Measurements from ENCODE around the gene PDE3A.
"Not testable (repeated sequence)": the region's sequence is repeated elsewhere in the genome, so short reads cannot be mapped to it uniquely, and the experiment has no call there.

Gene PDE3A

GRCh38 chr12:20375560-20375959 lies 7.2 kb downstream of the PDE3A start:
- no peak for DNase-seq

DNA sequence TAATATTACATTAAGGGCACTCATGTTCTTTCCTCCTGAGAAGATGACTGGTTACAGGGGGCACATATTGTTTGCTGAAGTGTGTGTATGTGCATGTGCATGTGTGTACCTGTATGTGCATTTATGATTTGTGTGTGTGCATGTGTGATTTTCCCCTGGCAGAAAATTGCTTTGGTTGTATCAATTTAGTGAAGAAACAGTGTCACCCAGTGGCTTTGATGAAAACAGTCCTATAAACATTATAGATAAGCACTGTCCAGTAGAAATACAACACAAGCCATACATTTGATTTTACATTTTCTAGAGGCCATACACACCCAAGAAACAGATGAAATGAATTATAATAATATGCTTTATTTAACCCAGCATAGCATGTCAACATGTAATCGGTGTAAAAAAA lies 8.6 kb downstream of the PDE3A start:
- no peak for DNase-seq

- DNase-seq: no peak
Measured at GRCh38 chr12:20377750-20378149, 9.4 kb downstream of the PDE3A start.

DNA sequence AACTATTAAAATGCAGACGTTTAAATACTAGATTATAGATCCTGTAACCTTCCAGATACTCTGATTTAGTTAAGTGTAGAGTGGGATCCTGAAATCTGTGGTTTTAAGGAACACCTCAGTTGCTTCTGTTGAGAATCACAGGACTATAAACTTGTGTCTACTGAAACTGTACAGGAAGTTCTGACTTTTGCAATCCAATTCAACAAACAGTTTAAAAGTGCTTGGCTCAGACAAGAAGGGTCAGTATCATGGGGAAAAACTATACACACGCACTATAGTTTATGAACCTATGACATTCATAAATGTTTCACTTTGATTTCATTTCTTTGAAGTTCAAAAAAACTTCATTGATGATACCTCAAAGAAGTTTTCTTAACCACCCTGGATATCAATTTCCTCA lies 13.8 kb downstream of the PDE3A start:
- no peak for DNase-seq

GRCh38 chr12:20383612-20384011 lies 15.3 kb downstream of the PDE3A start:
- DNase-seq: no peak

DNA sequence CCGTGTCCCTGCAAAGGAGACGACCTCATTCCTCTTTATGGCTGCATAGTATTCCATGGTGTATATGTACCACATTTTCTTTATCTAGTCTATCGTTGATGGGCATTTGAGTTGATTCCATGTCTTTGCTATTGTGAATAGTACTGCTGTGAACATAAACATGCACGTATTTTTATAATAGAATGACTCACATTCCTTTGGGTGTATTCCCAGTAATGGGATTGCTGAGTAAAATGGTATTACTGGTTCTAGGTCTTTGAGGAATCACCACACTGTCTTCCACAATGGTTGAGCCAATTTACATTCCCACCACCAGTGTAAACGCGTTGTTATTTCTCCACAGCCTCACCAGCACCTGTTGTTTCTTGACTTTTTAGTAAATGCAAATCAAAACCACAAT lies 16.5 kb downstream of the PDE3A start:
- not testable (repeated sequence) for DNase-seq

DNA sequence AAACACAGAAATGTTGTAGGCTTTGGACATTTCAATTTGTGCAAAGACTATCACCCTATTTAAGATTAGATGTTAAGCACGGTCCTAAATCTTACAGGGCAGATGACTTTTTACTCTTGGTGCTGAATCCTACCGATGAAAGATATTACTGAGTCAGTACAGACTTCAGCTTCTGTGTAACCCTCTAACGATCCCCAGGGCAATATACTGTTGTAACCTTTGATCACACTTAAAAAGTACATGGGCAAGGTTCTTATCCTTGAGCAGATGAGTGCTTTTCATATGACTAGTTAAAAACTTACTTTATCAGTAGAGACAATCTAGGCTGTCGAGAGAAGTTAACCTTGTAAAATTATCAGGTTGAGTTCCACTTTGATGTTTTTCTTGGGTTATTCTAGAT lies 22.5 kb downstream of the PDE3A start:
- DNase-seq: no peak

DNA sequence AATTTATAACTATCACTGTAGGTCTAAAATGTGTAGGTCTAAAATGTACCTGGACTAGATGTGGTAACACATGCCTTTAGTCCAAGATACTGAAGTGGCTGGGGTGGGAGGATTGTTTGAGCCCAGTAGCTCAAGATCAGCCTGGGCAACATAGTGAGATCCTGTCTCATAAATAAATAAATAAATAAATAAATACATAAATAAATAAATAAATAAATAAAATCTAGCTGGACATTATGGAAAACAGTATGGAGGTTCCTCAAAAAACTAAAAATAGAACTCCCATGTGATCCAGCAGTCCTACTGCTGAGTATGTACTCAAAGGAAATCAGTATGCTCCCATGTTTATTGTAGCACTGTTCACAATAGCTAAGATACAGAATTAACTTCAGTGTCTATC lies 24.0 kb downstream of the PDE3A start:
- DNase-seq: no peak

DNA sequence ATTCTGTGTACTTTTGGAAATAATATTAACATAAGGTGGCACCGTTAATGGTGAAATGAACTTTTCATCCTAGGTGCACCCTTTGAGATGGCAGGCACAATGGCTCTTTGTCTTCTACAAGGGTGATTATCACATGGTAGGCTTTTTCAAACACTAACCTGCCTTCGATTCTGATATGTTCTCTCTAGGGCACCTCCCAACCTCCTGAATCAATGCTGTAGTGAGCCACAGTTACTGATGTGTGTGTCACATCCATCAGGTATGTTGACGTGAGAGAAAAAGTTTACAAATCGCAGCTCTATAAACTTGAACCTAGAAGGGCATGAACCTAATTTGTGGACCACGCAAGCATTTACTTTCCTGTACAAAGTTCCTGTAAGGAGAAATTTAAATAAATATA lies 25.4 kb downstream of the PDE3A start:
- DNase-seq: no peak

DNA sequence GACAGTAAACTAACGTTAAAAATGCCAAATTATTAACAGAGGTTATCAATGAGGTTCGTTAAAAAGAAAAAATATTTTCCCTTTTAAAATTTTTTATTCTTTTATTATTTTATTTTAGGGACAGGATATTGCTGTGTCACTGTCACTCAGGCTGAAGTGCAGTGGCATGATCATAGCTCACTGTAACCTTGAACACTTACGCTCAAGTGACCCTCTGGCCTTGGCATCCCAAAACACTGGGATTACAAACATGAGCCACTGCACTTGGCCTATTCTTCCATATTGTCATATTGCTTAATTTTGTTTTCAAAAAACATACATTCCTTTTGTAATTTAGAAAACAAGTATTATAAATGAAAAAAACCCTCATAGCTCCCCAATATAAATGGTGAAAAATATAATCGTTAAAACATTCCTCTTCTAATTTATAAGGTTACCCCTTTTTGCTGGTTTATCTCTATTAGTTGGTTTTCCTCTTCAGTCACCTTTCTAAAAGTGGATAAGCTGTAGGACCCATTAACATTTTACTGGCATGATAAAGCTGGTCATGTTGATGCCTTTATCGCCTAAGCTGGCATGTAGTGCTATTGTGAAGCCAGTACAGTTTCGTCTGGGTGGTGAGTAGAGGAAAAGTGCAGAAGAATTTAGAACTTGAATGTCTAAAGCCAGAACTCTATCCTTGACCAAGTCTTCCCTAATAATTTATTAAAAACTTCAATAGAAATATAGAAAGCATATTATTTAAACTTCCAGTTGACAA lies 27.6 kb downstream of the PDE3A start:
- no peak for DNase-seq

DNA sequence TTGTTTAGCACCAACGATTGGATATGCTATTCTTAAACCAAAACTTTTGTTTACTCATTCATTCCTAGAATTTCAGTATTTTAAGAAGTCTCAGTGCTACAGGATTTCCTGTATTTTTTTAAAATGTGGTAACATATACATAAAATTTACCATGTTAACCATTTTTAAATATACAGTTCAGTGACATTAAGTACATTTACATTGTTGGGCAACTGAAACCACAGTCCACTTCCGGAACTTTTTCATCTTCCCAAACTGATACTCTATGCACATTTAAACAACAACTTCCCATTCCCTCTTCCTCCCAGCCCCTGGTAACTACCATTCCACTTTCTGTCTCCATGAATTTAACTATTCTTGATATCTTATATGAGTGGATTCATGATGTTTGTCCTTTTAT lies 30.3 kb downstream of the PDE3A start:
- no peak for DNase-seq

GRCh38 chr12:20400003-20400402 lies 31.7 kb downstream of the PDE3A start:
- DNase-seq: no peak

GRCh38 chr12:20403230-20403629 lies 34.9 kb downstream of the PDE3A start:
- DNase-seq: no peak

- no peak for DNase-seq
Measured at GRCh38 chr12:20404576-20405346, 36.4 kb downstream of the PDE3A start.

GRCh38 chr12:20409607-20410377 lies 41.5 kb downstream of the PDE3A start:
- DNase-seq: no peak

DNA sequence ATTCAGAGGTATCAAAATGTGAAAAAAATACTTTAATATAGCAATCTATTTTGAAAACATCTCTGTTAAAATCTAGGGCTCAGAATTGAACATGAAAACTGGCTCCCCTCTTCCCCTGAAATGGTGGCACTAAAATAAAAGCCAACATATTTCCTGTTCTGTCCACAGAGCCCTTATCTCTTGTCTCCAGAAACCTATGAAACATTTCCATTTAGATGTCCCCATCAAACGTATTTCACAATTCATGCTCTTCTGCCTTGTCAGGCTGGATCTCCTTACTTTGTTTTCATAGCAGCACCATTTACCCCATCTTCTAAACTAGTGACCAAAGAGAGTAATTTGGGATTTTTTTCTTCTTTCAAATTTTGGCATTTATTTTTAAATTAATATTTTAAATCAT lies 42.4 kb downstream of the PDE3A start:
- DNase-seq: no peak

- no peak for DNase-seq
Measured at GRCh38 chr12:20411345-20411744, 43.0 kb downstream of the PDE3A start.

DNA sequence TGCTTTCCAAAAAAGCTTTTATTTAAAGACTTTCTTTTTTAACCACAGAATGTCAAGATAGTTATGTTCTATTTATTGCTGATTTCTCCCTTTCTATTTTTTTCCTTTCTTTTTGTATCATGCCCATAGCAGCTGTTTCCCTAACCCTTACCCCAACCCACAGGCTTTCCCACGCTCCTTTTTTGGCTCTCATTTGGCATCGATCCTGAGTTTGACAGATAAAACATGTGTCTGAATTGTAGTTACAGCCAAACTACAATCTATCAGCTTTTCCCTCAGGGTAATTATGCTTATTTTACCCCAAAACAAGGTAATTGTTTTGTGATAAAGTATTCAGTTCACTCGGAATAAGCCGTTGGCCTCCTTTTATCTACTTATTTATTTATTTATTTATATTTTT lies 46.7 kb downstream of the PDE3A start:
- DNase-seq: no peak

DNA sequence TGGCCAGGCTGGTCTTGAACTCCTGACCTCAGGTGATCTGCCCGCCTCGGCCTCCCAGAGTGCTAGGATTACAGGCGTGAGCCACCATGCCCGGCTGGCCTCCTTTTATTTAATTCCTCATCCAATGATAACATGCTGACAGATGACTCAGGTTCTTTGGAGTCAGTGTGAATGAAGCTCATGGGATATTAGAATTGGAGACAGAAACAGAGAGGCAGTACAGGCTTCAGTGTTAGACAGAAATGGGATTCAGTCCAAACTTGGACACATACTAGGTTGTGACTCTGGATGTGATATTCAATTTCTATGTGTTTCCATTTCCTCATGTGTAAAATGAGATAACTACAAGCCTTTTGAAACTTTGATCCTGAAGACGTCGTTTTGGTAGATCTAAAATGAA lies 47.3 kb downstream of the PDE3A start:
- no peak for DNase-seq

- DNase-seq: no peak
Measured at GRCh38 chr12:20420557-20420956, 52.2 kb downstream of the PDE3A start.

DNA sequence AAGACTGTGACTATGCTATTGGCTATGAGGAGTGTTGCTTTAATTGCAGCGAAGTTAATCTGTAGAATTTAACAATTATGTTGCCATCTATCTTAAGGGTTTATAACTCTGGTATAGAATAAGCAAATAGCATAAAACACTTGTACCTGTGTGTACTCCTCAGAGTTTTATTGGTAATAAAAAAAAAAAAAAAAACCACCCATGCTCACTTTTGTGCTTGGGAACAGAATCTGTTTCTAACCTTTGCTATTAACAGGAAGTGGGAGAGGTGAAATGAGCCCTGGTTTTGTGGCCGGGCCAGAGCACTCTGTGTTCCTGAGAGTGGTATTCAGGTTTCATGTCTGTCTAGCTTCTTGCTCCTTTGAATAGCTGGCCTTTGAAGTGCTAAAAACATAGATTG lies 53.1 kb downstream of the PDE3A start:
- no peak for DNase-seq

DNA sequence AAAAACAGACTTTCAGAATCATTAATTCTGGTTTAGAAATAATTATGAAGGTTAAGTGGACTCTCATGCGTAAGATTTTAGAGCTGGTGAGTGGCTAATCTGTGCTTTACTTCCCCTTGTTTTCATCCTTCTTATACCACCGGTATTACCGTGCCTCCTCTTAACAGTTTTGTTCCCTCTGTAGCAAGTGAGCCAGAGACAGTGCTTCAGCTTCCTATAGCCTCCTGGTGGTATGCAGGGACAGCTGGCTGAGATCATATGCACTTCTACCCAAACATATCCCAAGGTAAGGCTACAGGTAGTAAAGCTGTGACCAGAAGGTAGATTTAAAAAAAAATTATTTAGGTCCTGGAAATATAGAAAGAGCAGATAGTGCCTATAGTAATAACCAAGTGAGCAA lies 55.2 kb downstream of the PDE3A start:
- no peak for DNase-seq

DNA sequence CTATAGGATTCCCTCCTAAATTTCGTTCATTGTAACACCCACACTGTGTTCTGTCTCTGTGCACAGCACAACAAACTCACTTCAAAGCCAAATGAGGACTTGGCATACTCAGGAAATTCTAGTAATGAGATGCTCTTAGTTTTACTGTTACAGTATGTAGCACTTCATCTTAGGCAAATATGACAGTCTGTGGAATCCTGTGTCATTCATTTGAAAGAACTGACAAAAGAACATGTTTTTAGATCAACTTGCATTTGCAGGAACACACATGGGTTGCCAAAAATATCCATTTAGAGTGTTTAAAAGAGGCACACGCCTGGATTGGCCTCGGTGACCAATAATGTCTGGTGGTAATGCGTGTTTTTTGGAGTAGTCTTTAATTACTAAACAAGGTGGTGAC lies 56.5 kb downstream of the PDE3A start:
- DNase-seq: no peak

- DNase-seq: no peak
Measured at GRCh38 chr12:20426191-20426590, 57.9 kb downstream of the PDE3A start.
